Measurements from ENCODE around the gene CREBBP.

CREBBP gene

GRCh38 chr16:3854750-3855541 is 25.6 kb downstream of the CREBBP start:
- no peak for DNase-seq

GRCh38 chr16:3850544-3850899 is 30.0 kb downstream of the CREBBP start:
- DNase-seq = no peak

DNA sequence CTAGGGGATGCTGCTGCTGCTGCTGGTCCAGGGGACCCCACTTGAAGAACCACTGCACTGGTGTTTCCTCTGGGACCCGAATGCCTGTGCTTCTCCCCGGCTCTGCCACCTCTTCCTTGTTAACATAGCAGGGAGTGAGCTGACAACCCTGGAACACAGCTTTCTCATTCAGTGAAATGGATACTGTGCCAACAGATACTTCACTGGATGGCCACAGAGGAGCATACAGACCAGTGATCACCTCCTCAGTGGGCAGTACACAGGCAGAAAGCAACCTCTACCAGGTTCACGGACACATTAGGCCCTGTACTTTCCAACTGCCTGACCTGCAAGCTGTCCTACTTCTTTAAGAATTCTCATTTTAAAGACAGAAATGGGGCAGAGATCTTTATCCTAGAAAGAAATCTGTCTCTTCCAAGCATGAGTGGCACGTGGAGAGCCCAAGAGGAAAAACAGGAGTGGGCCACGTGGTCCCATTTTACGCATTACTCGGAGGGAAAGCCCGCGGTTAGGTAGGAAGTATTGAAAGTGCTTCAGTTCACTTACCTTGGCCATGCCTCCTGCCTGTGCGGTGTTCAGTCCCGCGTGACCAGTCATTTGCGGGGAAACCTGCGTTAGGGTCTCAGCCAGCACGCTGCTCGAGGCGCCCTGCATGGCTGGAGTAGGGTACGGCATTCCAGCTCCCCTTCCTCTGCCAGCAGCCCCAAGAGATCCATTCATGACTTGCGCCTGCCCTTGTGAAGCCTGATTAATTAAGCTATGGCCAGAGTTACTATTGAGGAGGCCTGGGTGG is 30.6 kb downstream of the CREBBP start:
- no peak for DNase-seq

DNA sequence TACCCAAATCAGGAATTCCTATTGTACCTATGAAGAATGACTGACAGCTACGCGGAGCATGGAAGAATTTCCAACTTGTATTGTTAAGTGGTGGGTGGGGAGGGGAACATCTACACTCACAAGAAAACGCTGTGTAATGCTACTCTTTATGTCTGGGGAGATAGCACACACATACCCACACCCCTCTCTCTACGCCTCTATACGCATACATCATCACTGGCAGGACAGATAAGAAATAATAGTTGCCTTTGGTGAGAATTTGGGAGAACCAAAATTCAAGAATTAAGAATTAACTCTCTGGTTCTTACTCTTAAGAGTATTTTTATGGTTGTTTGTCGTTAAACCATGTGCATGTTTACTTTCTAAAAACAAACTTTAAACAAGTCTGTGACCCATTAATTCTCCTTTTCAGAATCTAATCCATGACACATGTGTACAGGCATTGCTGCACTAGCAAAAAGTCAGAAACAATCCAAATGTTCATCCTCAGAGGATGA is 33.9 kb downstream of the CREBBP start:
- no peak for DNase-seq

DNA sequence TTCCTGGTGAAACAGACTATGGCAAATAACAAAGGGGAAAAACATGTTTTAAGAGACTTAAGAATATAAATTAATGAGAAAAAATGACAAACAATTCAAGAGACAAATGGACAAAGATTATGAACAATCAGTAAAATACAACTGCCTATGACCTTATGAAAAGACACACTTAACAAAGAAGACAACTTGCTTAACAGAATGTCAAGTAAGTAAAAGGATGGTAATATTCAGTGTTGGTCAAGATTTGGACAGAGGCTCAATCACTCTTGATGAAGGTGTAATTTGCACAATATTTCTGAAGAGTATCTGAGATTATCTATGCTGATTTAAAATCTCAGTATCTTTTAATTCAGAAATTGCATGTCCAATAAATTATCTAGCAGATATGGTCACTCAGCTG is 34.4 kb downstream of the CREBBP start:
- no peak for DNase-seq

GRCh38 chr16:3842994-3843393 is 37.5 kb downstream of the CREBBP start:
- no peak for DNase-seq

GRCh38 chr16:3841729-3842508 is 38.6 kb downstream of the CREBBP start:
- DNase-seq = no peak

DNA sequence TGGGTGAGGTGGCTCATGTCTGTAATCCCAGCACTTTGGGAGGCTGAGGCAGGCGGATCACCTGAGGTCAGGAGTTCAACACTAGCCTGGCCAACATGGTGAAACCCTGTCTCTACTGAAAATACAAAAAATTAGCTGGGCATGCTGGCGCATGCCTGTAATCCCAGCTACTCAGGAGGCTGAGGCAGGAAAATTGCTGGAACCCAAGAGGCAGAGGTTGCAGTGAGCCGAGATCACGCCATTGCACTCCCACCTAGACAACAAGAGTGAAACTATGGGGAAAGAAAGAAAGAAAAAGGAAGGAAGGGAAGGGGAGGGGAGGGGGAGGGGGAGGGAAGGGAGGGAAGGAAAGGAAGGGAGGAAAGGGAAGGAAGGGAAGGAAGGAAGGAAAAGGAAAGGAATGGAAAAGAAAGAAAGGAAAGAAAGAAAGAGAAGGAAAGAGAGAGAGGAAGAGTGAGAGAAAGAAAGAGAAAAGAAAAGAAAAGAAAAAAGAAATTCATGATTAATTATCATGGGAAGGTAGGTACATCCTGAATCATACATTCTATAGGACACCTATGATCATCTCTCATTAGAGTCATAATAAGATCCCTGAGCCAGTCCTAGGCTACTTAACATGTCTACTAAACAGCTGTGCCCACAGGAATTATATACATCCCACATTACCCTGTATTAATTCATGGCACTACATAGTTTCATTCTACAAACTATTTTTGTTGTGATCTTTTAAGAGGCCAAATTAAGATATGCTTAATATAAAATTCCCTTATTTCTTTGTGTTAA is 40.9 kb downstream of the CREBBP start:
- no peak for DNase-seq

- DNase-seq = no peak
Measured at GRCh38 chr16:3838600-3839401, 41.7 kb downstream of the CREBBP start.

GRCh38 chr16:3837851-3838586 is 42.5 kb downstream of the CREBBP start:
- DNase-seq = no peak

DNA sequence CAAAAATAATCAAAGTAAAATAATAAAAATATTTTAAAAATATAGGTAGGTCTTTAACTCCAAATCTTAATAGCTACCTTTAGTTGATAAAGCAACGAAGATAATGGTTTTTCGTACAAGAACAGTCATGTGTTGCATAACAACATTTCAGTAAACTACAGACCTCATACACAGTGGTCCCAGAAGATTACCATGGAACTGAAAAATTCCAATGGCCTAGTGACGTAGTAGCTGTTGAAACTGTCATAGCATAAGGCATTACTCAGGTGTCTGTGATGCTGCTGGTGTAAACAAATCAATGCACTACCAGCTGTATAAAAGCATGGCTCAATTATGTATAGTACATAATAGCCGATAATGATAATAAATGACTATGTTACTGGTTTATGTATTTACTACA is 43.9 kb downstream of the CREBBP start:
- no peak for DNase-seq

GRCh38 chr16:3835089-3835602 is 45.4 kb downstream of the CREBBP start:
- no peak for DNase-seq

- DNase-seq = no peak
Measured at GRCh38 chr16:3832668-3833067, 47.8 kb downstream of the CREBBP start.

GRCh38 chr16:3830625-3831254 is 49.8 kb downstream of the CREBBP start:
- DNase-seq = no peak

- DNase-seq = no peak
Measured at GRCh38 chr16:3829631-3830536, 50.6 kb downstream of the CREBBP start.

DNA sequence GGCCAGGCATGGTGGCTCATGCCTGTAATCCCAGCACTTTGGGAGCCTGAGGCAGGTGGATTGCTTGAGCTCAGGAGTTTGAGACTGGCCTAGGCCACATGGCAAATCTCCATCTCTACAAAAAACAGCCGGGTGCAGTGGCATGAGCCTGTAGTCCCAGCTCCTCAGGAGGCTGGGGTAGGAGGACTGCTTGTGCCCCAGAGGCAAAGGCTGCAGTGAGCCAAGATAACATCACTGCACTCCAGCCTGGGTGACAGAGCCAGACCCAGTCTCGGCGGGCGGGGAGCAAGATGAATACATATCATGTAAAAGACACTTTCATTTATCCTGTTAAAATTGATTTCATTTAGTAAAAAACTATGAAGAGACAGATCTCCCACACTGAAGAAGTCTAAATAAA is 54.6 kb downstream of the CREBBP start:
- DNase-seq = no peak

DNA sequence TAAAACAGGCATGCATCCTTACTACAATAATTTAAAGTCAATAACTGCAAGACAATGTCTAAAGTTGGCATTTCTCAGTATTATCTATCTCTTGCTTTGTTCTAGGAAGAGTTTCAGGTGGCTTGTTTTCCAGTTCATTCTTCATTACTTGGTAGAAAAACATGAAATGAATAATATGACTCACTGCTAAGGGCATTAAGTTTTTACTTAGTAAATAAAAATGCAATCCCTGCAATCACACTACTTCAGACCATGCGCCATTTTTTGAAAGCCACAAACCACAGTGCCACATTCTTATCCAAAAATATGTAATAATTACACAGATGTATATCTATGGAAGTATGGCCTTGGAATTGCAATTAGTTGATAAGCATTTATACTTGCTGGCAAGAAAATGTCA is 55.4 kb downstream of the CREBBP start:
- DNase-seq = no peak

DNA sequence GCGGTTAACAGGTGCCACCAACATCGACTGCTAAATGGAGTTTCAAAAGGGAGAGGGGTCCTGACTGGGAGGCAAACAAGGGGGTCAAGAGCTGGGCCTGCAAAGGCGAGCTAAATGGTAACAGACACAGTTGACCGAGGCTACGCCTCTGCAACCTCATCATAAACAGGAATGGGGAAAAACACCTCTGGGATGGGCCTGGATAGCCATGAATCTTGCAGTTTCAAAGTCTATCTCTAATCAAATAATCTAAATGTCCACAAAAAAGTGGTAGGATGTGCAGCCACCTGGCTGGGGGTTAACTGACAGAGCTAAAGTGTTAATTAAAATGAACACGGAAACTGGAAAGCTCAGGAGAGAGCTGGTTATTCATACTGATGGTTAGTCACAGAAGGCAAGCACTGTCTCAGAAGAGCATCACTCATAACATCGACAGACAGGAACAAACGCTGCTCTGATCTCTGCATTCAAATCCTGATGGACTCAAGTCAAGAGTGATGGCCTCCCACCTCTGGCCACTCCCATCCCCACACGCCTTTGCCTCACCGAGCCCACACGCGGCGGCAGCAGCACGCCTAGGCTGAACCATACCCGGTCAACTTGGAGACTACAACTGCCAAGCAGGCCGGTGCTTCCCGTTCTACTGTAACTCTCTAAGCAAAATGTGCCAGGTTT is 56.3 kb downstream of the CREBBP start:
- no peak for DNase-seq

DNA sequence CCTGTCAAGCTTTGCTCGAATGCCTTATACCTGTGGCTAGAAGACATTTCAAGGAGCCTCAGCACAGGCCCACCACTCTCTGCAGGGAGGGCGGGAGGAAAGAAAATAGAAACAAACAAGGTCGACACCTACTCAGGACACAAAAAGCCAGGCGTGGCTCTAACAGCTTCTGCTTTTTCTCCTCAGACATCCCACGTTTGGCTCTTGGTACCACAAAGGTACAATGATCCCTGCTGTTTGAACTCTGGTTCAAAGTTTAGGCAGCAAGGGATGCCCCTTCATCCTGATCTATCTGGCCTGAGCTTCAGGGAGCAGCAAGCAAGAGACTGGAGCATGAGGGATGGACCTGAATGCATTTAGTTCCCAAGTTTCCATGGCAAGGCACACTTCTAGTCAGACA is 57.1 kb downstream of the CREBBP start:
- no peak for DNase-seq

Measured in midbrain (tissue), 1 donor.